ENCODE results near the gene PCIF1. TPM values are rescaled to one million over a fixed set of nuclear protein-coding genes. Genes with fewer than 3 reads are reported as not detected.

Gene PCIF1
- total and polyA plus RNA-seq, 9 of the 15 experiments (the other 6 are each of a cell fraction or from before 2014, with no cell fraction given): 5.8 to 29.4 (median 11.3) TPM

DNA sequence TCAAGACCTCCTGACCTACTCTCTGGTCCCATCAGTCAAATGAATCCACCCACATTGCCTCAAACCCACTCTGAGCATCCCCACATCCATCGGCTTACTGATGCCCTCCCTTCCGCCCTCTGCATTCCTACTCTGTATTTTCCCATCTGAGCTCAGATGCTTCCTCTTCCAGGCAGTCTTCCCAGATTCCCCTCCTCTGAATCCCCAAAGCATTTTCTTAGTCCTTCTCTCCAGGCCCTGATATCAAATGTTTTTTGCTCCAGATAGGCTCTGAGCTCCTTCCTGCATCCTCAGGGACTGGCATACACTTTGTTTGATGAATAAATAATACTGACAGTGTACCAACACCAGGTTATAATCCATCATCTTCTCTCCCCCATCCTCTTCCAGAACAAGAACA lies 26.4 kb upstream of the PCIF1 start:
- POLR2A ChIA-PET: interaction anchor here (1.6 to 2.6 kb wide), 2 partner anchors 9 to 11 kb away, joined by 6 read pairs; no protein-coding TSS in a partner anchor
- DNase-seq (ENCODE audit: extremely low read depth in 1 of 4, low spot score in 3 of 4): no peak
- Histone ChIP-seq H3K27me3 (ENCODE audit: control insufficient read depth in 2 of 2, insufficient read depth in 2 of 2, low read length in 2 of 2) (no peaks in the 10 kb centered on the region), H3K4me1 (replicated peaks in 1 of 2; ENCODE audit: control insufficient read depth in 2 of 2, insufficient read depth in 2 of 2, low read length in 2 of 2) (peaks cover 18 to 51% of the 10 kb centered on the region in 2 experiments), H3K4me2 (ENCODE audit: insufficient read depth, low read length) (no peak overlapping the region), H3K36me3 (ENCODE audit: control insufficient read depth, insufficient read depth, low read length) (peaks cover 19% of the 10 kb centered on the region; the same call in 2 of the 3 replicates), H3K9ac (ENCODE audit: insufficient read depth in 1 of 2, low read depth in 2 of 2, low read length in 2 of 2) (no peak overlapping the region), H3K9me1 (ENCODE audit: control insufficient read depth, insufficient read depth, low read length) (no peaks in the 10 kb centered on the region), H3K79me2 (ENCODE audit: control insufficient read depth, insufficient read depth, low read length) (peaks cover 15% of the 10 kb centered on the region), H3K9me3 (replicated peaks; ENCODE audit: control insufficient read depth, insufficient read depth, low read depth, low read length) (no peaks in the 10 kb centered on the region), H2AFZ (ENCODE audit: low read depth, low read length) (no peak overlapping the region), H4K20me1 (replicated peaks; ENCODE audit: control insufficient read depth, insufficient read depth, low read length) (no peaks in the 10 kb centered on the region), H3K4me3 (no peak overlapping the region), H3K27ac (ENCODE audit: extremely low read depth, low read depth, low read length) (no peak overlapping the region)
- CTCF ChIA-PET (ENCODE audit: low intra/inter-chr PET ratio): no interaction called here
- no peak for ATAC-seq
- intact Hi-C loops (cut with micrococcal nuclease) (no loop called here), in situ Hi-C loops (cut with MboI) (no loop called here)
- no TSS peak for BruUV-seq (replicated peaks)
- 93% methylated on average over 2 of the region's 2 CpGs for WGBS (ENCODE audit: insufficient coverage, low coverage, missing lambda C conversion rate)
- no peak for FAIRE-seq
- TF ChIP-seq RBM25 (IDR thresholded peaks at IDR 0.05; ENCODE audit: low read depth, low read length, severe bottlenecking) (peak; percentile 61), MEF2A (IDR thresholded peaks at IDR 0.05; ENCODE audit: control insufficient read depth, low read depth, low read length) (no peak), ZNF584 (CRISPR knock-in tag; IDR thresholded peaks at IDR 0.05; ENCODE audit: low read depth) (no peak), RFX5 (IDR thresholded peaks at IDR 0.05; ENCODE audit: low read depth, low read length) (no peak), ZNF436 (CRISPR knock-in tag; IDR thresholded peaks at IDR 0.05) (0 out of 2 replicates have a peak, but pooled peaks have one; percentile 46), KDM1A (IDR thresholded peaks at IDR 0.05) (peak; percentile 42 to 45; a peak in 3 of 4 replicates), MAFG (tag; conservative IDR thresholded peaks at IDR 0.05) (no peak), TFE3 (CRISPR knock-in tag; IDR thresholded peaks at IDR 0.05) (no peak), ZNF551 (CRISPR knock-in tag; IDR thresholded peaks at IDR 0.05) (no peak), THRAP3 (IDR thresholded peaks at IDR 0.05; ENCODE audit: borderline replicate concordance) (no peak), ARID1B (IDR thresholded peaks at IDR 0.05) (no peak), GTF3C2 (IDR thresholded peaks at IDR 0.05; ENCODE audit: borderline replicate concordance, extremely low read depth, insufficient read length) (peak; percentile 38), EGR1 (conservative IDR thresholded peaks at IDR 0.05) (no peak), ETV1 (tag; conservative IDR thresholded peaks at IDR 0.05; ENCODE audit: low read depth) (no peak), ZBTB8A (IDR thresholded peaks at IDR 0.05; ENCODE audit: partially characterized antibody) (no peak), PATZ1 (CRISPR knock-in tag; IDR thresholded peaks at IDR 0.05; ENCODE audit: borderline replicate concordance) (no peak), MCM3 (IDR thresholded peaks at IDR 0.05) (no peak)

All from K562 (cell line).